ENCODE data around the gene BCAP31. TPM values are rescaled to one million over a fixed set of nuclear protein-coding genes. Genes with fewer than 3 reads are reported as not detected.
A peak's percentile ranks its signal among the peaks of the same experiment; 100 is the strongest.

Gene BCAP31
- total RNA-seq, 1 experiment from 2014 or later, result 138 TPM

DNA sequence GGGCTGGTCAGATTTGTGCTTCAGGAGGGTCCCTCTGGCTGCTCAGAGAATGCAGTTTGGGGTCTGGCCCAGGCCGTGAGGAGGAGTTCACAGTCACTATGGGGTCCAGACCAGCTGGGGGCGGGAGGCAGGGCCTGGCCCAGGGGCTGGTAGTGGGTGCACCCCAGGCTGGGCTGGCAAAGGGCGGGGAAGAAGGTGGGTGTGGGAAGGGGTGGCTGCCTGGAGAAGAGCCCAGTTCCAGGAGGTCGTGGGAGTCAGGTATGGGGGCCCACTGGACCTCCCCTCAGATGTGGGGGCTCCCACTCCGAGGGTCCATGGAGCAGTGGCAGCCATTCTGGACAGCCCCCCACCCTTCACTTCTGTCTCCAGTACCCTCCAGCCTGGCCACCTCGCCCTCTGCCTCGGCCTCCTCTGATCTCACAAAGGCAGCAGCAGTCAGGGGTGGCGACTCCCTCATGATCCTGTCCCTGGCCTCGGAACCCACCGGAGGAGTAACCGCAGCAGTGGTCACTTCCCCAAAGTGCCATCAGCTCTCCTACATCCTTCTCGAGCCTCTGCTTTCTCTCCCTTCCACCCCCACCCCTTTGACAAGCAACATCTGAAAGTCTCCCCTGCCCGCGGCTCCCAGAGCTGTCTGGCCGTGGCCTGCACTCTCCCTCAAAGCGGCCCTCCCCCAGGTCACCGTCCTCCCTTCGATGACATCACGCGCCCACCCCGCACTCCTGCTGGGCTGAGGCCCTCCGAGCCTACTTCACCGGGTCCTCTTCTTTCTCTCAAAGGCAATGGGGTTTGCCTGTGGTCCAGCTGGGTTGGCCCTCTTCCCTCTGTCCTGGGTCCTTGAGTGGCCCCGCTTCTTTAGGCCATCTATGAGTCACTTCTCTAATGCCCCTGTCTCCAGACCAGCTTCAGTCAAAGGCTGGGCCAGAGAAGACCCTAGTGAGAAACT, 38.2 kb downstream of the BCAP31 start:
- H3K4me1 Mint-ChIP-seq, result peaks cover 17 to 25% of the 10 kb centered on the region in 2 experiments
- H3K9ac ChIP-seq (ENCODE audit: extremely low read depth, insufficient read length, low read length), result no peak overlapping the region

More for the DNA sequence above, 38.2 kb downstream of the BCAP31 start:
- no CpG with 5 or more reads among the region's 24 CpGs for WGBS (ENCODE audit: extremely low coverage, insufficient read length, low lambda C conversion rate)
- Mint-ChIP-seq H3K4me3 (peak overlapping the region; percentile 50 to 69), H3K27ac (peak overlapping the region in 2 of 3 experiments; percentile 73 to 92; a peak in 4 of 7 replicates), H3K27me3 (ENCODE audit: low read depth) (peaks cover 2% of the 10 kb centered on the region; the same call in 1 of the 2 replicates), H3K36me3 (ENCODE audit: insufficient read depth in 1 of 3, low read depth in 3 of 3) (peaks cover 18 to 31% (median 23%) of the 10 kb centered on the region in 3 experiments), H3K9me3 (peaks cover 43 to 54% of the 10 kb centered on the region in 2 experiments)
- H2BK20ac ChIP-seq (ENCODE audit: low read depth, low read length, poor library complexity, severe bottlenecking), result no peak overlapping the region
- no peak overlapping the region for H2BK15ac ChIP-seq (ENCODE audit: low read depth, low read length)
- H3K79me1 ChIP-seq (ENCODE audit: insufficient read depth, low read depth, low read length, poor library complexity, severe bottlenecking), result no peaks in the 10 kb centered on the region
- peaks cover 5% of the 10 kb centered on the region for H4K20me1 ChIP-seq (ENCODE audit: control insufficient read depth, insufficient read depth, insufficient read length)
- no peak overlapping the region for H2BK5ac ChIP-seq (ENCODE audit: insufficient read length, low read length)
- H3K9me3 ChIP-seq (ENCODE audit: control insufficient read depth, low read depth, low read length), result peaks cover 6% of the 10 kb centered on the region
- no peaks in the 10 kb centered on the region; the same call in 1 of the 2 replicates for H3K4me1 ChIP-seq (ENCODE audit: insufficient read depth, low read length)
- no peak overlapping the region for H2BK120ac ChIP-seq (ENCODE audit: low read depth, low read length, poor library complexity, severe bottlenecking)
- H3K23ac ChIP-seq (ENCODE audit: insufficient read length, low read depth, low read length), result no peak overlapping the region
- H4K8ac ChIP-seq (replicated peaks; ENCODE audit: insufficient read length, low read depth, low read length), result no peak overlapping the region
- no peak for DNase-seq
- no peaks in the 10 kb centered on the region for H3K23me2 ChIP-seq (ENCODE audit: insufficient read length, low read depth, low read length, poor library complexity, severe bottlenecking)
- no peaks in the 10 kb centered on the region for H3K27me3 ChIP-seq (ENCODE audit: insufficient read depth, low read length)
- no peak overlapping the region for H4K91ac ChIP-seq (ENCODE audit: insufficient read length, low read depth, low read length)
- no peak overlapping the region for H3K56ac ChIP-seq (ENCODE audit: insufficient read length, low read depth, low read length)
- H4K5ac ChIP-seq (ENCODE audit: insufficient read length, low read depth, low read length), result no peak overlapping the region
- TF ChIP-seq, protein P1, sequence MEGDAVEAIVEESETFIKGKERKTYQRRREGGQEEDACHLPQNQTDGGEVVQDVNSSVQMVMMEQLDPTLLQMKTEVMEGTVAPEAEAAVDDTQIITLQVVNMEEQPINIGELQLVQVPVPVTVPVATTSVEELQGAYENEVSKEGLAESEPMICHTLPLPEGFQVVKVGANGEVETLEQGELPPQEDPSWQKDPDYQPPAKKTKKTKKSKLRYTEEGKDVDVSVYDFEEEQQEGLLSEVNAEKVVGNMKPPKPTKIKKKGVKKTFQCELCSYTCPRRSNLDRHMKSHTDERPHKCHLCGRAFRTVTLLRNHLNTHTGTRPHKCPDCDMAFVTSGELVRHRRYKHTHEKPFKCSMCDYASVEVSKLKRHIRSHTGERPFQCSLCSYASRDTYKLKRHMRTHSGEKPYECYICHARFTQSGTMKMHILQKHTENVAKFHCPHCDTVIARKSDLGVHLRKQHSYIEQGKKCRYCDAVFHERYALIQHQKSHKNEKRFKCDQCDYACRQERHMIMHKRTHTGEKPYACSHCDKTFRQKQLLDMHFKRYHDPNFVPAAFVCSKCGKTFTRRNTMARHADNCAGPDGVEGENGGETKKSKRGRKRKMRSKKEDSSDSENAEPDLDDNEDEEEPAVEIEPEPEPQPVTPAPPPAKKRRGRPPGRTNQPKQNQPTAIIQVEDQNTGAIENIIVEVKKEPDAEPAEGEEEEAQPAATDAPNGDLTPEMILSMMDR (conservative IDR thresholded peaks at IDR 0.05), result no peak
- H3T11ph ChIP-seq (ENCODE audit: low read length), result no peak overlapping the region
- H3K4me2 ChIP-seq (ENCODE audit: insufficient read depth, insufficient read length, low read length), result no peak overlapping the region
- no peak overlapping the region for H2AFZ ChIP-seq (ENCODE audit: low read length)
- no peak overlapping the region for H3K14ac ChIP-seq (ENCODE audit: insufficient read depth, low read length)
- no peak overlapping the region for H3K27ac ChIP-seq (ENCODE audit: insufficient read length, low read depth, low read length)
- no peak overlapping the region for H2BK12ac ChIP-seq (ENCODE audit: insufficient read length, low read depth, low read length)
- no peaks in the 10 kb centered on the region; the same call in 1 of the 2 replicates for H3K79me2 ChIP-seq (ENCODE audit: insufficient read depth, low read length)
- H3K18ac ChIP-seq (ENCODE audit: insufficient read length, low read depth, low read length), result peak overlapping the region; percentile 36
- H2AK5ac ChIP-seq (ENCODE audit: insufficient read length, low read length), result no peak overlapping the region
- no peak overlapping the region for H3K4ac ChIP-seq (ENCODE audit: low read depth, low read length)
